OCI-LY3 (cell line): ENCODE results near the gene ARPC5.

ENCODE experiments used
- EZH2phosphoT487 ChIP-seq: fragments of 200-600 bp; shearing (Covaris generic); IDR thresholded peaks from 2 replicates; pipeline ENCODE4 v1.6.1; 2018; ENCODE audit warnings: antibody characterized with exemption, mixed run types, low read depth
- TF ChIP-seq, protein P1 (sequence below): fragments of 200-600, 300-600 bp; sonication (generic); IDR thresholded peaks from 2 replicates; pipeline ENCODE4 v1.5.1; 2014; ENCODE audit warnings: antibody characterized with exemption, low read length, low read depth

DNA sequence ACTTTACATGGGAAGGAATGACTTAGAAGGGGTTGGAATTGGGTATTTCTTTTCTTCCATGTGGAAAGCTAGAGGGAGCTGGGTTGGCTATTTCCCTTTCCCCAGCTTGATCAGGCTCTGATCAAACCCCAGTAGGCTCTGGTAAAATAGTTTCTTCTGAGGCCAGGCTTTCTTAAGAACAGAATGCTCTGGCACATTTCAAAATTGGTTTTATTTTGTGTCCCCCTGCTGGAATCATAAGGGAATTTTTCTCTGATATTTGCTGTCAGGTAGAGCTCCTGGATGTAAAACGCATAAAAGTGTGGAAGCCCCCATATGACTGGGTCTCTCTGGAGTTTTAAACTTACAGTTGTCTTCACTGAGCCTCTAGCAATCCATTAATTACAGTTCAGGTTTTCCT is 34.6 kb upstream of the ARPC5 start:
- TF ChIP-seq, protein P1, sequence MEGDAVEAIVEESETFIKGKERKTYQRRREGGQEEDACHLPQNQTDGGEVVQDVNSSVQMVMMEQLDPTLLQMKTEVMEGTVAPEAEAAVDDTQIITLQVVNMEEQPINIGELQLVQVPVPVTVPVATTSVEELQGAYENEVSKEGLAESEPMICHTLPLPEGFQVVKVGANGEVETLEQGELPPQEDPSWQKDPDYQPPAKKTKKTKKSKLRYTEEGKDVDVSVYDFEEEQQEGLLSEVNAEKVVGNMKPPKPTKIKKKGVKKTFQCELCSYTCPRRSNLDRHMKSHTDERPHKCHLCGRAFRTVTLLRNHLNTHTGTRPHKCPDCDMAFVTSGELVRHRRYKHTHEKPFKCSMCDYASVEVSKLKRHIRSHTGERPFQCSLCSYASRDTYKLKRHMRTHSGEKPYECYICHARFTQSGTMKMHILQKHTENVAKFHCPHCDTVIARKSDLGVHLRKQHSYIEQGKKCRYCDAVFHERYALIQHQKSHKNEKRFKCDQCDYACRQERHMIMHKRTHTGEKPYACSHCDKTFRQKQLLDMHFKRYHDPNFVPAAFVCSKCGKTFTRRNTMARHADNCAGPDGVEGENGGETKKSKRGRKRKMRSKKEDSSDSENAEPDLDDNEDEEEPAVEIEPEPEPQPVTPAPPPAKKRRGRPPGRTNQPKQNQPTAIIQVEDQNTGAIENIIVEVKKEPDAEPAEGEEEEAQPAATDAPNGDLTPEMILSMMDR, result no peak
- TF ChIP-seq EZH2phosphoT487, result no peak
